ENCODE measurements around the gene TECPR2. TPM values are rescaled to one million over a fixed set of nuclear protein-coding genes. Genes with fewer than 3 reads are reported as not detected.

The TECPR2 gene
- total and polyA plus RNA-seq, 2 of the 13 experiments (the other 11 are each of a cell fraction or from before 2014, with no cell fraction given): 3.5 to 5.7 TPM

- peak; percentile 72; the same call in 1 of the 2 replicates for TF ChIP-seq REPIN1 (CRISPR knock-in tag; IDR thresholded peaks at IDR 0.05; ENCODE audit: borderline replicate concordance, low read depth)
- TF ChIP-seq YEATS2 (CRISPR knock-in tag; IDR thresholded peaks at IDR 0.05; ENCODE audit: borderline replicate concordance): peak; percentile 68; the same call in 1 of the 2 replicates
- no peak for TF ChIP-seq NAIF1 (CRISPR knock-in tag; IDR thresholded peaks at IDR 0.05; ENCODE audit: borderline replicate concordance)
- 0 out of 2 replicates have a peak, but pooled peaks have one; percentile 23 for TF ChIP-seq ETV5 (CRISPR knock-in tag; IDR thresholded peaks at IDR 0.05; ENCODE audit: borderline replicate concordance)
- no peak for TF ChIP-seq PITX1 (CRISPR knock-in tag; IDR thresholded peaks at IDR 0.05)
- no peak for TF ChIP-seq ZNF12 (CRISPR knock-in tag; IDR thresholded peaks at IDR 0.05)
- peak; percentile 80 for TF ChIP-seq XRCC5 (optimal IDR thresholded peaks at IDR 0.05; ENCODE audit: low read length)
- no peak for TF ChIP-seq KAT2B (IDR thresholded peaks at IDR 0.05; ENCODE audit: borderline replicate concordance, low read depth, low read length)
- TF ChIP-seq, protein P1, sequence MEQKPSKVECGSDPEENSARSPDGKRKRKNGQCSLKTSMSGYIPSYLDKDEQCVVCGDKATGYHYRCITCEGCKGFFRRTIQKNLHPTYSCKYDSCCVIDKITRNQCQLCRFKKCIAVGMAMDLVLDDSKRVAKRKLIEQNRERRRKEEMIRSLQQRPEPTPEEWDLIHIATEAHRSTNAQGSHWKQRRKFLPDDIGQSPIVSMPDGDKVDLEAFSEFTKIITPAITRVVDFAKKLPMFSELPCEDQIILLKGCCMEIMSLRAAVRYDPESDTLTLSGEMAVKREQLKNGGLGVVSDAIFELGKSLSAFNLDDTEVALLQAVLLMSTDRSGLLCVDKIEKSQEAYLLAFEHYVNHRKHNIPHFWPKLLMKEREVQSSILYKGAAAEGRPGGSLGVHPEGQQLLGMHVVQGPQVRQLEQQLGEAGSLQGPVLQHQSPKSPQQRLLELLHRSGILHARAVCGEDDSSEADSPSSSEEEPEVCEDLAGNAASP (CRISPR knock-in tag; IDR thresholded peaks at IDR 0.05; ENCODE audit: borderline replicate concordance): peak; percentile 21
- no peak; the same call in 1 of the 2 replicates for TF ChIP-seq ZNF230 (CRISPR knock-in tag; IDR thresholded peaks at IDR 0.05)
- TF ChIP-seq, protein P2, sequence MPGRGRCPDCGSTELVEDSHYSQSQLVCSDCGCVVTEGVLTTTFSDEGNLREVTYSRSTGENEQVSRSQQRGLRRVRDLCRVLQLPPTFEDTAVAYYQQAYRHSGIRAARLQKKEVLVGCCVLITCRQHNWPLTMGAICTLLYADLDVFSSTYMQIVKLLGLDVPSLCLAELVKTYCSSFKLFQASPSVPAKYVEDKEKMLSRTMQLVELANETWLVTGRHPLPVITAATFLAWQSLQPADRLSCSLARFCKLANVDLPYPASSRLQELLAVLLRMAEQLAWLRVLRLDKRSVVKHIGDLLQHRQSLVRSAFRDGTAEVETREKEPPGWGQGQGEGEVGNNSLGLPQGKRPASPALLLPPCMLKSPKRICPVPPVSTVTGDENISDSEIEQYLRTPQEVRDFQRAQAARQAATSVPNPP (CRISPR knock-in tag; IDR thresholded peaks at IDR 0.05): no peak
- TF ChIP-seq NCOR1 (IDR thresholded peaks at IDR 0.05; ENCODE audit: borderline replicate concordance, low read length): no peak
- TF ChIP-seq DDIT3 (CRISPR knock-in tag; IDR thresholded peaks at IDR 0.05): no peak
- no peak for TF ChIP-seq SYNCRIP (IDR thresholded peaks at IDR 0.05; ENCODE audit: insufficient read depth, low read depth, low read length)
- no peak for TF ChIP-seq ZNF567 (CRISPR knock-in tag; IDR thresholded peaks at IDR 0.05; ENCODE audit: borderline replicate concordance)
- TF ChIP-seq TARDBP (CRISPR knock-in tag; IDR thresholded peaks at IDR 0.05): peak; percentile 64; the same call in 1 of the 2 replicates
- TF ChIP-seq GATAD1 (CRISPR knock-in tag; IDR thresholded peaks at IDR 0.05): peak; percentile 93
- TF ChIP-seq ZC3H4 (CRISPR knock-in tag; IDR thresholded peaks at IDR 0.05; ENCODE audit: borderline replicate concordance): no peak
- no peak for TF ChIP-seq HMG20A (CRISPR knock-in tag; IDR thresholded peaks at IDR 0.05; ENCODE audit: borderline replicate concordance)
- no peak for TF ChIP-seq HMGXB3 (CRISPR knock-in tag; IDR thresholded peaks at IDR 0.05; ENCODE audit: borderline replicate concordance)
- TF ChIP-seq ZBTB38 (CRISPR knock-in tag; IDR thresholded peaks at IDR 0.05): peak; percentile 56; the same call in 1 of the 2 replicates
- TF ChIP-seq BRCA1 (CRISPR knock-in tag; IDR thresholded peaks at IDR 0.05): no peak
- TF ChIP-seq ZFP82 (CRISPR knock-in tag; IDR thresholded peaks at IDR 0.05; ENCODE audit: borderline replicate concordance): no peak
- TF ChIP-seq ZNF577 (CRISPR knock-in tag; IDR thresholded peaks at IDR 0.05; ENCODE audit: borderline replicate concordance, low read depth): no peak
Observed at GRCh38 chr14:102319351-102320032, 43.2 kb upstream of the TECPR2 start, which contains the start of gene ZNF839 (continued).
